HEK293 (cell line): ENCODE results near the gene HERC2.

Source experiments
- CTCF ChIP-seq: fragments of 450-650 bp; formaldehyde crosslinking; IDR thresholded peaks from 2 replicates; pipeline ENCODE4 v1.5.1; 2016; ENCODE audit warnings: missing biosample characterization, missing genetic modification characterization
- REPIN1 ChIP-seq: fragments of 450-650 bp; formaldehyde crosslinking; IDR thresholded peaks from 2 replicates; pipeline ENCODE4 v1.5.1; 2017; ENCODE audit warnings: missing biosample characterization, missing genetic modification characterization, low read depth
- TSHZ1 ChIP-seq: fragments of 450-650 bp; formaldehyde crosslinking; IDR thresholded peaks from 2 replicates; pipeline ENCODE4 v1.5.1; 2016; ENCODE audit warnings: missing biosample characterization, missing genetic modification characterization, borderline replicate concordance
- ZBTB7A ChIP-seq: fragments of 450-650 bp; formaldehyde crosslinking; IDR thresholded peaks from 2 replicates; pipeline ENCODE4 v1.5.1; 2016; ENCODE audit warnings: low read depth, missing biosample characterization, missing genetic modification characterization
- ZNF274 ChIP-seq, 2 experiments: fragments of 200-500 bp in 1 of 2; fragments of 450-650 bp in 1 of 2; sonication (Bioruptor generic) in 1 of 2; formaldehyde crosslinking in 1 of 2; IDR thresholded peaks; 2 replicates each; pipeline versions ENCODE4 v1.5.1 to v1.6.1; 2014 to 2016; ENCODE audit warnings: borderline replicate concordance in 1 of 2, inconsistent platforms in 1 of 2, low read length in 1 of 2, missing biosample characterization in 1 of 2, missing genetic modification characterization in 1 of 2
- ZNF518A ChIP-seq: fragments of 450-650 bp; formaldehyde crosslinking; conservative IDR thresholded peaks from 2 replicates; pipeline ENCODE4 v1.5.1; 2016; ENCODE audit warnings: low read depth, missing biosample characterization, missing genetic modification characterization
- ZSCAN30 ChIP-seq: fragments of 450-650 bp; IDR thresholded peaks from 2 replicates; pipeline ENCODE4 v1.5.1; 2018; ENCODE audit warnings: missing biosample characterization, mild to moderate bottlenecking, missing genetic modification characterization, moderate library complexity

GRCh38 chr15:28128031-28128430 is 193.9 kb downstream of the HERC2 start:
- no peak for TF ChIP-seq ZNF274 (IDR thresholded peaks at IDR 0.05; ENCODE audit: low read length)
- no peak for TF ChIP-seq ZNF274 (tag by site-specific recombination; IDR thresholded peaks at IDR 0.05; ENCODE audit: borderline replicate concordance)
- TF ChIP-seq CTCF (tag by site-specific recombination) = no peak
- TF ChIP-seq REPIN1 (tag by site-specific recombination) = no peak
- no peak for TF ChIP-seq ZNF518A
- TF ChIP-seq TSHZ1 (tag by site-specific recombination) = no peak
- TF ChIP-seq ZBTB7A (tag by site-specific recombination) = no peak
- TF ChIP-seq ZSCAN30 (tag by site-specific recombination) = no peak
